ENCODE measurements around the gene ACOXL.

The ACOXL gene

GRCh38 chr2:110799376-110799775 is 67.0 kb downstream of the ACOXL start:
- DNase-seq: no peak

- DNase-seq: no peak
These were observed 68.4 kb downstream of the ACOXL start for GRCh38 chr2:110800611-110801402.

GRCh38 chr2:110802208-110802932 is 70.0 kb downstream of the ACOXL start:
- DNase-seq: no peak

- no peak for DNase-seq
These were observed 72.1 kb downstream of the ACOXL start for GRCh38 chr2:110804433-110804832.

- no peak for DNase-seq
These were observed 72.5 kb downstream of the ACOXL start for GRCh38 chr2:110804915-110805314.

- no peak for DNase-seq
These were observed 73.6 kb downstream of the ACOXL start for GRCh38 chr2:110805894-110806452.

- no peak for DNase-seq
These were observed 75.1 kb downstream of the ACOXL start for GRCh38 chr2:110807522-110807921.

- no peak for DNase-seq
These were observed 78.0 kb downstream of the ACOXL start for GRCh38 chr2:110810404-110810803.

- no peak for DNase-seq
These were observed 80.6 kb downstream of the ACOXL start for GRCh38 chr2:110812726-110813645.

GRCh38 chr2:110813896-110814295 is 81.5 kb downstream of the ACOXL start:
- DNase-seq: no peak

- DNase-seq: no peak
These were observed 83.6 kb downstream of the ACOXL start for GRCh38 chr2:110815938-110816337.

- DNase-seq: no peak
These were observed 84.3 kb downstream of the ACOXL start for GRCh38 chr2:110816404-110817365.

GRCh38 chr2:110818767-110819481 is 86.6 kb downstream of the ACOXL start:
- DNase-seq: no peak

GRCh38 chr2:110819711-110820110 is 87.3 kb downstream of the ACOXL start:
- DNase-seq: no peak

- no peak for DNase-seq
These were observed 87.8 kb downstream of the ACOXL start for GRCh38 chr2:110820128-110820527.

- no peak for DNase-seq
These were observed 90.8 kb downstream of the ACOXL start for GRCh38 chr2:110823165-110823564.

GRCh38 chr2:110827511-110827910 is 95.1 kb downstream of the ACOXL start:
- DNase-seq: no peak

- no peak for DNase-seq
These were observed 96.0 kb downstream of the ACOXL start for GRCh38 chr2:110828330-110828729.

- peak; percentile 63 for DNase-seq
These were observed 97.2 kb downstream of the ACOXL start for GRCh38 chr2:110829413-110830146.

GRCh38 chr2:110832740-110833139 is 100.4 kb downstream of the ACOXL start:
- DNase-seq: no peak
